Astrocyte (in vitro differentiated cells and primary cell): Measurements from ENCODE around the gene PLEKHA6.

Source experiments
- CTCF ChIP-seq: IDR thresholded peaks from 2 replicates; pipeline ENCODE4 v1.5.1; 2011; ENCODE audit warnings: low read depth, mild to moderate bottlenecking, inconsistent platforms, low read length, moderate library complexity; ENCODE audit not compliant: insufficient read depth
- EZH2 ChIP-seq: IDR thresholded peaks from 2 replicates; pipeline ENCODE4 v1.6.1; 2012; ENCODE audit warnings: mild to moderate bottlenecking, low read length, inconsistent platforms; ENCODE audit not compliant: insufficient read depth

- no peak for TF ChIP-seq CTCF
- TF ChIP-seq EZH2 = no peak
These were observed 14.9 kb downstream of the PLEKHA6 start for GRCh38 chr1:204344665-204345355.
